Skin of body (tissue), 2 donors: Measurements from ENCODE around the gene AVPI1. TPM values are rescaled to one million over a fixed set of nuclear protein-coding genes. Genes with fewer than 3 reads are reported as not detected.
"Not testable (repeated sequence)": the region's sequence is repeated elsewhere in the genome, so short reads cannot be mapped to it uniquely, and the experiment has no call there.

ENCODE experiments used
- DNase-seq: peaks from one replicate; lab custom pipeline; 2025; lab: John Stamatoyannopoulos, UW
- total RNA-seq: library from RNA; depleted of rRNA; stranded (reverse); fragments of >200 nt; gene quantifications from one replicate; pipeline ENCODE4 v1.2.3, GENCODE V29; 2014

Gene AVPI1
- total RNA-seq, 1 donor from 2014 or later = 18.2 TPM

- DNase-seq = no peak
Observed at GRCh38 chr10:97711640-97712572, 24.9 kb upstream of the AVPI1 start.

DNA sequence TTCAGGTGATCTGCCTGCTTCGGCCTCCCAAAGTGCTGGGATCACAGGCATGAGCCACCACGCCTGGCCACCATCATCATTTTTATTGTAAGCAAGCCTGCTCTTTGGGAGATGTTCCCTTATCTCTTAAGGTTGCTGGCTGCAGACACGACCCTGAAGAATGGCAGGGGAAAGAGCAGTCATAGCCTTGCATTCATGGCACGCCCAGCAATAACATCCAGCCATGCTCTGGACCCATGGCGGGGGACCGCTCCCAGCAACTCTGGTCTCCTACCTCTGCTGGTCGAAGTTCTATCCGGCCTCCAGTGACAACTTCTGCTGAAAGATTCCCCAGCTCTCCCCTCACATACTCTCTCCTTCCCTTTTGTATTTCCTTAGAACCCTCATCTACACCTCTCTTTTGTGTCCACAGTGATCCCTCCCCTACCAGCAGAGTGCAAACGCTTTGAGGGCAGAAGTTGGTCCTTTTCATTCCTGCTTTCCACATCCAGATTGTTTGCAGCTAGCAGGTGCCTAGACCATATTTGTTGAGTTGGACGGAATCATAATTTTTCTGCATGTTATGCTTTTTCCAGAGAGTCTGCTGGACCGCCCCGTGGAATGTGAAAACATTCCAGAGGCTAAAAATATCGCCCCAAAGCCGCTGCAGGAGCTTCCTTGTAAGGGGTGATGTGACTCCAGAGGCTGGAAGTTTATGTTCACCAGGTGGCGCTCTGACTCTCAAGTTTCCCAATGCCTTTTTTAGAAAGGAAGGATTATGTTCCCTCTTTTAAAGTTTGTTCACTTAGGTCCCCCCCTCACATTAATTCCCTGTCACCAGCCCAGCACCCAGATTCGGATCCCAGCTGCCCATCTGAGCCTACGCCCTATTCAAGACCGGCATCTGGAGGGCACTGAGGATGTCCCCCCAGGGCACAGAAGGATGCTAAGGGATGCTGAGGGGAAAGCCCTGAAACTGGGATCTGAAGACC, 22.2 kb upstream of the AVPI1 start:
- DNase-seq = peak; percentile 64

GRCh38 chr10:97708167-97708566, 21.1 kb upstream of the AVPI1 start:
- DNase-seq = no peak

- no peak for DNase-seq
Observed at GRCh38 chr10:97707134-97707861, 20.3 kb upstream of the AVPI1 start.

GRCh38 chr10:97705006-97705670, 18.1 kb upstream of the AVPI1 start:
- no peak for DNase-seq

GRCh38 chr10:97704341-97704740, 17.3 kb upstream of the AVPI1 start:
- DNase-seq = no peak

- DNase-seq = no peak
Observed at GRCh38 chr10:97703398-97704067, 16.5 kb upstream of the AVPI1 start.

- DNase-seq = peak; percentile 57
Observed at GRCh38 chr10:97701438-97702069, 14.5 kb upstream of the AVPI1 start.

DNA sequence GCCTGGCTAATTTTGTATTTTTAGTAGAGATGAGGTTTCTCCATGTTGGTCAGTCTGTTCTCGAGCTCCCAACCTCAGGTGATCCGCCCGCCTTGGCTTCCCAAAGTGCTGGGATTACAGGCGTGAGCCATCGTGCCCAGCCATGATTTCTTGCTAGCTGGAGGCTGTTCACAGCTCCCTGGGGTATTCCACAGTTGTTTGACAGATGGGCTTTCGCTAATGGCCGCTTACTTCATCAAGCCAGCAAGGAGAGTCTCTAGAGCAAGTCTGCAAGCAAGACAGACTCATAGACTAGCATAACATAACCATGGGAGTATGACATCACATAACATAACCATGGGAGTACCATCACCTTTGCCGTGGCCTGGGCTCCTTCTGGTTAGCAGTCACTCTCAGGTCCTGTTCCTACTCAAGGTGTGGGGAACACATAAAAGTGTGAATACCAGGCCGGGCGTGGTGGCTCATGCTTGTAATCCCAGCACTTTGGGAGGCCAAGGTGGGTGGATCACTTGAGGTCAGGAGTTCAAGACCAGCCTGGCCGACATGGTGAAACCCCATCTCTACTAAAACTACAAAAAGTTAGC, 11.1 kb upstream of the AVPI1 start:
- DNase-seq = peak; percentile 41

- DNase-seq = no peak
Observed at GRCh38 chr10:97690133-97690532, 3.1 kb upstream of the AVPI1 start.

DNA sequence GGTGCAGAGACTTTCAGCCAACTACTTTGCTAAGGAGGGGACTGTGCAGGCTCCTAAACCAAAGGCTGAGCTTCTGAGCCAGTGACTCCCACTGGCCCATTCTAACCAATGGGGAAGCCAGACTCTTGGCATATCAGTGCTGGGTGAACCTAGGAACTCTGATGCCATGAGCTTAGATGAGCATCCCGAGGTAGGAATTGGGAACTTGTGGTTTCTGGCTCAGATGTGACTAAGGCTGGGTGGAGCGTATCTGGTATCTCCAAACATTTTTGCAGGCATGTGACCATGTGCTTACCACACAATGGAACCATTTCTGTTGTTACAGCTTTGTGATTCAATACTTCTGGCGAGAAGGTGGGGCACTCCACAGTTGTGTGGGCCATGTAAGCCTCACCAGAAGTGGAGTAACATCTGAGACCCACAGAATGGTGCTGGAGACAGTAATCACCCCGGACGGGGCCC, 2.5 kb upstream of the AVPI1 start:
- DNase-seq = no peak

- DNase-seq = no peak
Observed at GRCh38 chr10:97687785-97688781, 1.0 kb upstream of the AVPI1 start.

DNA sequence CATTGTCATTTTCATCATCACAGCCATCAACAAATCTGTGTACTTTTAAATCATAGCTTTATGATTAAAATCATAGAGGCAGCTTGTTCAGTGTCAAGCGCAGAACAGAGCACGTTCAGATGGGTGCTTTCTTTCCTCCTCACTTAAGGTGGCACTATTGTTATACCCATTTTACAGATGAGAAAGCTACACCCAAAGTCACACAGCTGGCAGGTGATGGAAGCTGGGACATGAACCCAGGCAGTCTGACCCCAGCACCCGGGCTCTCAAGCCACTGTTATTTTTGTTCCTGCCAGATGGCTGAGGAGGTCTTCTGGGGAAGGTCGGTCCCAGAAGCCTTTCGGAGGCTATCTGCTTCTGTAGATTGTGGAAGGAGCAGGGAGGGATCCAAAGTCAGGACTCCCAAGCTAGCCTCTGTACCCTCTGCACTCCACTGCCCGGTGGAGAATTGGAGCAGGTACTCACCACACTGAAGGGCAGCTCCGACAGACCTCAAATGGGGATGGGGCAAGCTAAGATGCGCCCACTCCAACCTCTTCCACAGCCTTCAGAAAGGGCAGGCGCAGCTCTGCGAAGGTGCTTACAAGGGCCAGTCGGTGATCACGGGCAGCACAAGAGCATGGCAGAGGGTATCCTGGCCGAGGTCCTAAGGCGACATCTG, 610 bp downstream of the AVPI1 start:
- no peak for DNase-seq

GRCh38 chr10:97685395-97685958, 1.6 kb downstream of the AVPI1 start:
- no peak for DNase-seq

GRCh38 chr10:97684866-97685394, 2.1 kb downstream of the AVPI1 start:
- DNase-seq = no peak

GRCh38 chr10:97684368-97684713, 2.7 kb downstream of the AVPI1 start:
- DNase-seq = not testable (repeated sequence)
